Measurements from ENCODE around the gene SBNO2.

SBNO2 gene

DNA sequence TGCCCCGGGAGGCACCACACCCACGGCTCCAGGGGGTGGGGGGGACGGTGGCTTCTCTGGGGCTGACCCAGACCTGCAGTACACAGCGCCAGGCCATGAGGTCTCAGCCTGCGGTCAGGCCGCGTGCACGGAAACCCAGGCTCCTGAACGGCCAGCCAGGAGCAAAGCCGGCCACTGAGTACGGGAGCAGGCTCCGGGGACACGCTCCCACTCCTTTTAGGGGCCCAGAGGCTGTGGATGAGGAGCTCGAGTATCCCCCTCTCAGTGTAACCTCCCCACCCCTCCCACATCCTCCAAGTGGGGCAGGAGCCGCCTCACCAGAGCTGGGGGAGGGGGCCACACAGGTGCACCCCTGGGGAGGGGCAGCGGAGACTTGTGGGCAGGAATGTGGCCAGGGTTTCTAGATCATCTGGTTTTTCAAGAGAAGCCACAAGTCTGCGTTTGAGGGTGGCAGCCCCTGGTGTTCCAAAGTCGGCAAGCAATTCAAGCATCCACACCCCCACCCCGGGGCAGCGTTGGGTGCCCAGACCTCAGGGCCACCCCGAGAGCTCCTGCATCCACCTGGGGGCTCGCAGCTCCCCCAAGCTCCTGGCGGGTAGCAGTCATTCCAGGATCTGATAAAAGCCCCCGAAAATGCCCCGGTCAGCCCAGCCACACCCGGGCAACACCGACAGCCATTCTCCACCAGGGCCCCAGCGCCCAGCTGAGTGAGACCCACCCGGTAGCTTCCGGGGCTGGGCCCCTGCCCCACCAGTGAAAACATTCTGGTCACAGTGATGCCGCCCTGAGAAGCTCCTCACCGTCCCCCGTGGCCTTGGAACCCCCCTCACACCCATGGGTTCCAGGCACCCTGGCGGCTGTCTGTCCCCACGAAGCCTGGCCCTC is 6.1 kb downstream of the SBNO2 start:
- no peak for DNase-seq

DNA sequence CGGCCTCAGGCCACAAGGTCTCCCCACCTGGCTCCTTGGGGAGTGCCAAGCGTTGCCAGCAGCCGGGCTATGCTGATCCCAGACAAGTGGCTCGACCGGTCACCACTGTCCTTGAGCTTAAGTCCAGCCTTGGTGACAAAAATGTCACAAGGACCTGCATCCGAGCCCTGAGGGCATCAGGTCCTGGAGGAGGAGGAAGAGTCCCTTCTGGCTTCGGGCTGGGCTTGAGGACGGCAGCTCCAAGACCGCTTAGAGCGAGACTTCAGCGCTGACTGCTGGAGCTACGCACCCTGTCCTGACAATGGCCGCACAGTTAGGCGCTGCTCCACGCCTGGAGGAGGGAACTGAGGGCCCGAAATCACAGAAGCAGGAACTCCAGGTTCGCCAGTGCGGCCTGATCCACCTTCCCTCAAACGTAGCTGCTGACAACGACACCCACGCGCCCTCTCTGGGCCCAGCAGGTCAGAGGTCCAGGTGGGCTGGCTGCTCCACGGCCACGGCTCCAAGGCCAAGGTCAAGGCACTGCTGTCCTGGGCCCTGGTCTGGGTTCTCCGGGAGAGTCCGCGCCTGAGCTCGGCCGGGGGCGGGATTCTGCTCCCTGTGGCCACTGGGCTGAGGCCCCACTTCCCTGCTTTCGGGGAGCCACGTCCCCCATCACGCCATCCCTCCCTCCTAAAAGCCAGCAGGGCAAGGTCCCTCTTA is 7.0 kb downstream of the SBNO2 start:
- no peak for DNase-seq

DNA sequence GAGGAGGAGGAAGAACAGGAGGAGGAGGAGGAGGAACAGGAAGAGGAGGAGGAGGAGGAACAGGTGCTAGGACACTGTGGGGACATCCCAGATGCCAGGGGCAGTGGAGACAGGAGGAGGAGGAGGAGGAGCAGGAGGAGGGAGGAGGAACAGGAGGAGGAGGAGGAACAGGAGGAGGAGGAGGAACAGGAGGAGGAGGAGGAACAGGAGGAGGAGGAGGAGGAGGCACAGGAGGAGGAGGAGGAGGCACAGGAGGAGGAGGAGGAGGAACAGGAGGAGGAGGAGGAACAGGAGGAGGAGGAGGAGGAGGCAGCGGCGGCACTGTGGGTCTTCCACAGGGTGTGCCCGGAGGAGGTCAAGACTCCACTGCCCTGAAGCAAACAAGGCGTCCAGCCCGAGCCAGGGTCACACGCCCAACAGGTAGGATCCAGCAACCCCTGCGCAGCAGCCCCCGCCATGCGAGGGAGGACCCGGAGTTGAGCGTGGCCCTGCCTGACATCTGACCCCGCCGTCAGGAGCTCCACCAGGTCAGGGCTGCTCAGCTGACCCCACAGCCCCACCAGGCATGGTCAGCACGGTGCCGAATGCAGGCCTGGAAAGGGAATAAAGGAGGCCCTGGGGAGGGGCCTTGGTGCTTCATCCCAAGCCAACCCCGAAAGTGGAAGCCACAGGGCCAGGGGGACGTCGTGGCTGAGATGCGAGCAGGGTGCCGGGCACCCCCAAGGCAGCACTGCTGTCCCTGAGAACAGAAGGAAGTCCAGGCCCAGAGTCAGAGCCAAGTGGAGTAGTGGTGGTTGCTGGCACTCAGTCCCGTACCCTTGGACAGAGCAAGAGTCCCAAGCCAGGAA is 9.2 kb downstream of the SBNO2 start:
- DNase-seq, result no peak

DNA sequence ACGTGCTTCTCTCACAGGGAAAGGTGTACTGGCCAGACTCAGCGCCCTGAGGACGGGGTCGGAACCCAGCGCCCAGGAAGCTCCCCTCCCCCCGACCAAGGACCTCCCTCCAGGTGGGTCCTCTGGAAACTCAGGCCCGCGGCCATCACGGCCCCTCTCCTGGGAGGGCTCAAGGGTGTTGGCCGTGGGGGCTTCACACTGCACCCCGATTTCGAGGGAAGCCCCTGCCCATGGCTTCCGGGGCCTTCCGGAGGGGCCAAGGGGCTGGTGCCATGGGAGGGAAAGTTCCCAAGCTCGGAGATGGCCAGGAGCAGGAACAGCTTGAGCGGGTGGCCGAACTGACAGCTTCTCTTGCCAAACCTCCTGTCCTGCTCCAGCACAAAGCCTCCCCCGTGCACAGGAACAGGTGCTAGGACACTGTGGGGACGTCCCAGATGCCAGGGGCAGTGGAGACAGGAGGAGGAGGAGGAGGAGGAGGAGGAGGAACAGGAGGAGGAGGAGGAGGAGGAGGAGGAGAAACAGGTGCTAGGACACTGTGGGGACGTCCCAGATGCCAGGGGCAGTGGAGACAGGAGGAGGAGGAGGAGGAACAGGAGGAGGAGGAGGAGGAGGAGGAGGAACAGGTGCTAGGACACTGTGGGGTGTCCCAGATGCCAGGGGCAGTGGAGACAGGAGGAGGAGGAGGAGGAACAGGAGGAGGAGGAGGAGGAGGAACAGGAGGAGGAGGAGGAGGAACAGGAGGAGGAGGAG is 10.0 kb downstream of the SBNO2 start:
- no peak for DNase-seq

DNA sequence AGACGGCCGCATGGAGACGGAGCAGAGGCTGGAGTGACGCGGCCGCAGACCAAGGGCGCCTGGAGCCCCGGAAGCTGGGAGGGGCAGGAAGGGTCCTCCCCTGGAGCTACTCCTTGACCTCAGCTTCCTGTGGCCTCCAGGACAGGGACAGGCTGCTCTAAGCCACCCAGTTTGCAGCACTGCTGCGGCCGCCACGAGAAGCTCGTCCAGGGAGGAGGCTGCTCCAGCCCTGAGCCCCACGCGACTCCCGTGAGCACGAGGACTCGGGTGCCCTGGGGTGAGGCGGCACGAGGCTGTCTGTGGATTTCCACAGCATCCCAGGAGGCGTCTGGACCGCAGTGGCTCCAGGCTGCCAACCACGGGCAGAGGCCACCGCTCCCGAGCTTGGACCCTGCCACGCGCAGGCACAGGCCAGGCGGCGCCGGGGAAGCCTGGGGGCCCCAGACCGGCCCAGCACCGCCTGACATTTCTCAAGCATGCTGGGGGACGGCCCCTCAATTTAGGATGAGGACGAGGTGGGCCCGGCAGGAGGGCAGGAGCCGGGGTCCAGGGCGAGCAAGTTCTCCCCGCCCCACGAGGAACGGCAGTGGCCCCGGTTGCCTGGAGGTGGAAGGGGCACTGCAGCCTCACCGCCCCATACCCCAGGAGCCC is 10.7 kb downstream of the SBNO2 start:
- DNase-seq, result no peak

DNA sequence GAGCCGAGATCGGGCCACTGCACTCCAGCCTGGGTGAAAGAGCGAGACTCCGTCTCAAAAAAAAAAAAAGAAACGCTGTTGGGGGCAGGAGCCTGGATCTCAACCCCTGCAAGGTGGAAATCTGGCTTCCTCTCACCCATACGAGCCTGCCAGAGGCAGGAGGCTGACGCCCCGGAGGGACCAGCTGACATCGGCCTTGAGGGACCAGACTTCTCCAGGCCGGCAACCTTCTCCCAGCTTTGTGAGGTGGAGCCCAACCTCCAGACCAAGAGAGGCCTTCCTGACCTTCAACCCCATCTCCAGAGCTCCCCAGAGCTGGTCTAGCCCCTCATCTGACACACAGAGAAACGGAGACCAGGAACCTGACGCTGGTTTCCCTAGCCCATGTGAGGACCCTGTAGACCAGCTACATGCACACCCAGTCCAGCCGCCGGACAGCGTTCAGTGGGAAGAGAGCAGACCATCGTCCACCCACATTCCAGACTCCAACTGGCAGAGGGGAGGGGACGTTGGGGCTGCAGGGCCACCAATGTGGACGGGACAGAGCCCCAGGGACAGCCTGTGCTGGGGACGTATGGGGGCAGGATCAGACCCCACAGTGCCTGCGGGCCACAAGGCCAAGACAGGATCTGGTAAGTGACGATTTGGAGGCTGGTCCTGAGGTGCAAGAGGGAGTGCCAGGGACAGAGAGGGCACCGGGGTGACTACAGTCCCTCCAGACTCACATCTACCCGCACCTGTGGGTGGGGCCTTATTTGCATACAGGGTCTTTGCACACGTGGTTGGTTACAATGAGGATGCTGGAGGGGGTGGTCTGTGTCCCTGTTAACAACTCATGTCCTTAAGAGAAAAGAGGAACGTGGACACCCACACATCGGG is 11.4 kb downstream of the SBNO2 start:
- DNase-seq, result no peak

DNA sequence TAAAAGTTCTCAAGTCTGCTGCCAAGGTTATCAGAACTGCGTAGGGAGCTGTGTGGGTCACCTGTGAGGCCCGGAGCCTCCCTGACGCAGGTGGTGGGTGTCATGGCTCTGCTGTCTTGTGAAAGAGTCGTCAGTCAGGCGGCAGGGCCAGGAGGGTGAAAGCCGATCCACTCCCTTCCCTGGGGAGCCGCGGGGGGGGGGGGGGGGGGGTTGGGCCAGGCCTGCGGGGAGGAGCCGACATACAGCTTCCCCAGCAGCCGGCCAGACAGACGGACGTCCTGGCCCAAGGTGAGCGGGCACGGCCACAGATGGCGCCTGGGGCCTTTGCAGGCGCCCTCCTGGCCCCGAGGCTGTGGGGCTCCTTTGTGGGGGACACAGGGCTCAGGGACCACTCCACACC is 12.4 kb downstream of the SBNO2 start:
- DNase-seq, result no peak

DNA sequence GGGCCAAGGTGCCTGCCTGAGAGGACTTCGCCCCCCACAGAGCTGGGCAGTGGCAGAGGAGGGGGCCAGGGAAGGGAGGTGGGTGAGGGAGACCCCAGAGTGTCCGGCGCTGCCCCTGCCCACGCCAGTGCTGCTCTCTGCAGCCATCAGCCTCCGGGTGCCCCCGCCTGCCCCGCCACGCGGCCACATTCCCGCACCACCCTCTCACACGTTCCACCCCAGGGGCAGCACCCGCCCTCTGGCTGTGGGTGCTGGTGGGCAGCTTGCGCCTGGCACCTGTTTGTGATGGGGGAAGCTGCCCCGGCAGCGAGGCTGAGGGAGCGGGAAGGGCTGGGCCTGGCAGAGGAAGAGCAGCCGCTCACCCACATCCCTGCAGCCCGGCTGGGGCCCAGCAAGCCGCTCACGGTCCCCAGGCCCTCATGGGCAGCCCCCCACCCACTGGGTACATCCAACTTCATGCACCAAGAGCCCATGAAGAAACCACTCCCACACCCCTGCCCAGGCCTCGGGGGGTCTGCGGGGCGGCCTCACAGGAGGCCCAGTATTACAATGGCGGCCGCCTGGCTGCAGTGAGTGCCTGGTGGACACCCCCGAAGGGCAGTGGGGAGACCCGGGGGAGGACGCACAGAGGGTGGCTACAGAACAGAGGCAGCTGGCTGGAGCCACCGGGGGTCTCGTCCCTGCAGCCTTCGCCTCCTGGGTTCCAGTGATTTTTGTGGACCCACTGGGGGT is 14.0 kb downstream of the SBNO2 start:
- DNase-seq, result no peak

DNA sequence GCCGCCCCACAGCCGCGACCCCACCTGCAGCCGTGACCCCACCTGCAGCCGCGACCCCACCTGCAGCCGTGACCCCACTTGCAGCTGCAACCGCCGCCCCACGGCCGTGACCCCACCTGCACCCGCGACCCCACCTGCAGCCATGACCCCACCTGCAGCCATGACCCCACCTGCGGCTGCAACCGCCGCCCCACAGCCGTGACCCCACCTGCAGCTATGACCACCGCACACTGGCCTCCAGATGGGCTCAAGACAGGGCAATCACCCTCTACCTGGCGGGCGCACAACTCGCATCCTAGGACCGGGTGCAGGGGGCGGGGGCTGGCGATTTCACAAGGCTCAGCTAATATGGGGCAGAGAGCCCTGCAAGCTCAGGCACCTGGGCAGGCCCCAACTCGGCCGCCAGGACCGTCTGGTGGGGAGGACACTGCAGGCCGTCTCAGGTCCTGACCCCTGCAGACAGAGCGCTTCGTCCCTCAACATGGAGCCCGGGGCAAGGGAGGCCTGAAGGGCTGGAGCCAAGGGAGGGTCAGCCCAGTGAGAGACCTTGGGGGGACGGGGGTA is 15.1 kb downstream of the SBNO2 start:
- no peak for DNase-seq

DNA sequence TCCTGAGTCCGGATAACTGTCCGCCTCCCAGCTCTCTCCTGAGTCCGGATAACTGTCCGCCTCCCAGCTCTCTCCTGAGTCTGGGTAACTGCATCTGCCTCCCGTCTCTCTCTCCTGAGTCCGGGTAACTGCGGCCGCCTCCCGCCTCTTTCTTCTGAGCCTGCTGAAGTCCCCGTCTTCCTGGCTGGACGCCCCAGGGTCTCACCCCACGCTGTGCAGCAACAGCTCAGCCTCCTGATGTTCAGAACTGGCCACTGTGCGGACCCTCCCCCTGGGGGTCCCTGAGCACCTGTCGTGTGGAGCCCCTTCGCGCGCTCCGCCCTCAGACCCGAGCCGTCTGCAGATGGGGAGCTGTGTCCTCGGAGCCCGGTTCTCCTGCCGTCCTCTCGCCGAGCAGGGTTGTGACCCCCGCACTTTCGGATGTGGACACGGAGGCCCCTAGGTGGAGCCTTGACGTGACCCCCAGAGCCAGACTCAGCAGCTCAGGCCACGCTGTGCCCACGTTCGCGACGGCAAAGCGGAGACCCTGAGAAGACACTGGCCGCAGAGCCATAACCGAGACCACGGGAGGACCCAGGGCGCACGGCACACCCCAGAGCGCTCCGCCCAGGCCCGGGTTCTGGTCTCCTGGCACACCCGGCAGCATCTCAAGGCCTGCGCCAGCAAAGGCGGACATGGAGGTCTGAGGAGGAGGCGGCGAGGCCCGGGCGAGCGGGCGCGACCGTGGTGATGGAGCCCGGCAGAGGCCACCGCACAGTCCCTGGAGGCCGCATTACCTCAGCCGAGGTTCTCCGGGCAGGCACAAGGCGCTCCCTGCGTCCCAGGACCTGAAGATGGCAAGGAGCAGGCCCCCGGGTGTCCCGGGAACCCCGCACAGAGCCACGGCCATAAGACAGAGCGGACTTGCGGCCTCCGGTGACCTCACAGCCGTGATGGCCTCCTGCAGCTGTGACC is 15.9 kb downstream of the SBNO2 start:
- DNase-seq, result no peak

DNA sequence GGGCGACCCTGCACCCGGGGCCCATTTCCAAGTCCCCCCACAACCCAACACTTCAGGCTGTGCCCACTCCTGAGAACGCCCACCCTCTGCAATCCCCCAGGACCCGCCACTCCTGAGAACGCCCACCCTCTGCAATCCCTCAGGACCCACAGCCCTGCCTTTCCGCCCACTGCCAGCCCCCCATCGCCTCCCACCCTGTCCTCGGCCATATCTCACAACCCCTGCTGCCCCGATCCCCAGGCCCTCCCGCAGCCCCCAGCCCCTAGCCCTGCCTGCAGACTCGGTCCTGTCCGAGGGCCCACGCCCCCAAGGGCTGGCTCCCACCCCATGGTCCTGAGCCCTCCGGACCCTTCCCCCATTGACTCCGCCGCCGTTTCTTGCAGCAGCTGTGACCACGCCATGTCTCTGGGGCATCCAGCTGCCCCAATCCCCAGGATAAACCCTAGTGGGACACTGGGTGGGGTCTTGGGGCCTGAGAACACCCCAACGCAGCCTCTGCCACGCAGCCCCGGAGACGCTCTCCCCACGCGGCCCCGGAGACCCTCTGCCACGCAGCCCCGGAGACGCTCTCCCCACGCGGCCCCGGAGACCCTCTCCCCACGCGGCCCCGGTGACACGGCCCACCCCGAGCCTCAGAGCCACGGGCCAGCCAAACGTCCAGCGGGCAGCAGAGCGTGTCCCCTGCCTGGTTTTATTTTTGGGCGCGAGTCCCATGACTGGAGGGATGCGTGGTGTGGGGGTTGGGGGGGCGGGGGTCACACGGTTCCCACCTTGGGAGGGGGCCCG is 17.0 kb downstream of the SBNO2 start:
- no peak for DNase-seq

DNA sequence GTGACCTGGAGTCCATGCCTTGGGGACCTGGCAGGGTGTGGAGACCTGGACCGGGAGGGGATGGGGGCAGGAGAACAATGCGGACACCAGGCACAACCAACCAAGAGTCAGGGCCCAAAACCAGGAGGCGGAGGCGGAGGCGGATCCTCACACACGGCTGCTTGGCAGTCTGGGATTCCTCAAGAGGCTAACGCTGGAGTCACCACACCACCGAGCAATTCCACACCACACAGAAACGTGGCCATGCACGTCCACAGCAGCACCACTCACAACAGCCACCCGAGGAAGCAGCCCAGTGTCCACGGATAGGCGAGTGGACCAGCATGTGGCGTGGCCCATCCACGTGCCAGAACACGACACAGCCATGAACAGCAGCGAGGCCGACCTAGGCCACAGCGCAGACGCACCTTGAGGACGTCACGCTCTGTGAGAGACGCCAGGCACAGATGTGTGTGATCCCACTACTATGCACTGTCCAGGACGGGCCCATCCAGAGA is 17.7 kb downstream of the SBNO2 start:
- DNase-seq, result no peak

DNA sequence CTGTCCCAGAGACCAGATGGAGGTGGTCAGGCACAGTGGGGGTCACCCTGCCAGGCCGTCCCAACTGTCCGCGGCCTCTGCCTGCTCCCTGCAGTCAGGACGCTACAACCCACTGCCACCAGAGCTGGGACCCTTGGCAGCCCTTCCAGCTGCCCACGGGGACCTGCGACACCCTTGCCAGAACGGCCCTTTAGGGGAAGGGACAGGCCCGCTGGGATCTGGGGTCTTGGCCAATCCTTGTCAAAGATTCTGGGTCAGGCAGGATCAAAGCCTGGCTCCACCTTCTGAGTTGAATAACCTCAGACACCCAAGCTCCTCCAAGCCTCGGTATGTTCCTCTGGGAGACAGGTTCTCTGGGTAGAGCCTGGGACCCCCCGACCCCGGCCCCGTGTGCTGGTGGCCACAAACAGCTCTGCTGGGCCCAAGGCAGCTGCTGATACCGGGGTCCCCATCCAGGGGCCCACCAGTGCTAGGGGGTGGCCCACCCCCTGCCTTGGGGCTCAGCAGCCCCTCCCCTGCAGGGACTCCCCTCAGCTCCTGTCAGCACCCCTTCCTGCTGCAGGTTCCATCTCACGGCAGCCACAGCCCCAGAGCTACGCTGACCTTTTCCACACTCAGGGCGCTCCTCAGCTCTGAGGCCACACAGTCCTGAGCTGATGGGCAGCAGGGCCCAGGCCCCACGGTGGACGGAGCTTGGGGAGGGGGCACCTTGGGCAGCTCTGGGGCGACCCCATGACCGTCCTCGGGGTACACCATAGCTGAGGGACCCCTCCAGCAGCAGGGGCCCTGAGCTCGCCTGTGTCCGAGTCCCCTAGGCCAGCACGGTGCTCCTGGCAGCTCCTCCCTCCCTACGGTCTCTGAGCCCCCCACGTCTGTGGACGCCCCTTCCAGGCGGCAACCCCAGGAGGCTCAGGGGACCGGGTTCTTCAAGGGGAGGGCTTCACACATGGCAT is 18.4 kb downstream of the SBNO2 start:
- no peak for DNase-seq

DNA sequence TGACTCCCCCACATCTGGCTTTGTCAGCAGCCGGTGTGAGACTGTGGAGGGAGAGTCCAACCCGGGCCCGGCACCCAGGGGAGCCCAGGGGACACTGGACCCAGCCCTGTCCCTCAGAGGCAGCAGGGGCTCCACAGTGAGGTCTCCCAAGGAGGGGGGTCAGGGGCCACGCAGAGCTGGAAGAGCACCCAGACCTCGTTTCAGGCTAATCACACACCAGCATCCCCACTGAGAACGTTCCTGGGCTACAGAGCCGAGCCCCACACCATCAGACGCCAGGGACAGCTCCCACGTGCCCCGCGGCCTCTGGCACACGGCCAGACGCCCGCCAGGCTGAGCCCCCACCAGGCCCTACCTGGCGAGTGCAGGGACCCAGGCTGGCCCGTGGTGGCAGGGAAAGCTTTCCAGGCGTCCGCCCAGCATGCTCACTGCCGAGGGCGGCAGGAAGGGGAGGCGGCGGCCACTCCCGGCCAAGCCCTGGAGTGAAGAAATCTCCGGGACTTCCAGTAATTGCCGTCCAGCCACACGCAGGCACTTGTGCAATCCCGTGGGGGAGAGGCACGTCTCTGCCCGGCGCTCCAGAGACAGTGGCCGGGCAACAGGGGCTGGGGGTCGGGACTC is 19.2 kb downstream of the SBNO2 start:
- DNase-seq, result no peak

DNA sequence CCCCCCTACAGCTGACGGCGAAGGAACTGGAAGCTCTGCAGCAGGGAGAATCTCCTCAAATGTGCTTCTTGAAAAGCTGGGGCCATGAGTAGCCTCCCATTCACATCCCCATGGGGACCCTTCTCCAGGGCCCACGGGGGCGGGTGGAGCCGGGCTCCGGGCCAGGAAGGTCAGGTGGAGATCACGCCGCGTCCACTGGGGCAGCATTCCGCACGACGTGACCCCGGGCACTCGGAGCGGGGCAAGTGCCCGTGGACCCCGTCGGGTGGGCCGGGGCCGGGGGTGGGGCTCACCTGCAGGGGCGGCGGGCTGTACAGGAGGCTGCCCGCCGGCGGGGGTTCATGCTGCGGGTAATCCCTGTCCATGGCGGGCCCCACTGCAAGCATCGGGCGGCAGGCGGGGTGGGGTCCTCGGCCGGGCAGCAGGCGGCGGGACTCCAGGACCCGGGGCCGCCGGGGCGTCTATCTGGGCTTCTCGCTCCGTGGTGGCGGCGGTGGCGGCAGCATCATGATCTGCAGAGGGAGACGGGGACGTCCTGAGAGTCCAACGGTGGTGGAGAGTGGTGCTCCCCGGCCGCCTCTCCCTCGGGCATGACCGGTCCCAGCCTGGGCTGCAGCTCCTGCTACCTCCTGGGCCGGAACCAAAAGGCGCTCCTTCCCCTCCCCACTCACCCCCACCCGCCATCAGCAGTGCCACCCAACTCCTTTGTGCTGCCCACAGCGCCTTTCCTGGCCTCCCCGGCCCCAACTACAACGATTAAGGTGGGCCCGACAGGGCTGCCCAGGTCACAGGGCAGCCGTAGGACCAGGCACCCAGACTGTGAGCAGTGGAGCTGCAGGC is 20.0 kb downstream of the SBNO2 start:
- DNase-seq, result no peak

Measured in NCI-H187 treated with DMSO at 0.1 percent for 48 hours (cell line).